ENCODE data around the gene PI16.

- TF ChIP-seq POLR2AphosphoS5 (IDR thresholded peaks at IDR 0.05; ENCODE audit: low read depth, low read length) (no peak), CTCF (IDR thresholded peaks at IDR 0.05) (no peak), REST (IDR thresholded peaks at IDR 0.05; ENCODE audit: insufficient read depth in 1 of 2, low read depth in 2 of 2, low read length in 1 of 2) (no peak)
Observed at GRCh38 chr6:36964908-36965307, 10.4 kb downstream of the PI16 start.

Measured in Panc1 (cell line).